Measurements from ENCODE around the gene GPR87. TPM values are rescaled to one million over a fixed set of nuclear protein-coding genes. Genes with fewer than 3 reads are reported as not detected.
A peak's percentile ranks its signal among the peaks of the same experiment; 100 is the strongest.

Gene GPR87
- total RNA-seq, 1 experiment from 2014 or later: not detected

DNA sequence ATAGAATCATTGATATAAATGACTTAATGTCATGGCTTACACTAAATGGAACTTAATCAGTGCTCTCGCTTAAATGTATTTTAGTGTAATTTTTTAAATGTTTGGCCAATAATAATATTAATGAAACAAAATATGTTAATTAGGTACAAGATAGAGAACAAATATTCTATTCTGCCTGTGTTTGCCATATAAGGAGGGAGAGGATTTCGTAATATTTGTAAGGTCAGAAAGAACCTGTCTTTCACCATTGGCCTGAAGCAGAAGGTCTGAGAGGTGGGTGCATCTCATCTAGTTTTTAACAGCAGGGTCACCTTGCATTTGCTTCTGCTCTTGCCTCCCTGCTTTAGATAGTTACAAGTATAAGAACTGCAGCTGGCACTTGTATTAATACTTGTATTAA lies 2.5 kb downstream of the GPR87 start:
- no peaks in the 10 kb centered on the region for H3K27me3 Mint-ChIP-seq (ENCODE audit: low read depth)
- no peaks in the 10 kb centered on the region for H3K36me3 Mint-ChIP-seq
- no peaks in the 10 kb centered on the region for H3K9me3 Mint-ChIP-seq
- H3K27ac Mint-ChIP-seq: no peak overlapping the region
- TF ChIP-seq ZNF317 (CRISPR knock-in tag; IDR thresholded peaks at IDR 0.05; ENCODE audit: borderline replicate concordance, low read depth): no peak
- no peak for TF ChIP-seq ZNF263 (CRISPR knock-in tag; IDR thresholded peaks at IDR 0.05; ENCODE audit: low read depth)
- TF ChIP-seq ZNF671 (CRISPR knock-in tag; IDR thresholded peaks at IDR 0.05): no peak
- TF ChIP-seq TCF7 (CRISPR knock-in tag; IDR thresholded peaks at IDR 0.05; ENCODE audit: low read depth): no peak
- TF ChIP-seq ZNF138 (CRISPR knock-in tag; conservative IDR thresholded peaks at IDR 0.05): no peak
- TF ChIP-seq, protein P1, sequence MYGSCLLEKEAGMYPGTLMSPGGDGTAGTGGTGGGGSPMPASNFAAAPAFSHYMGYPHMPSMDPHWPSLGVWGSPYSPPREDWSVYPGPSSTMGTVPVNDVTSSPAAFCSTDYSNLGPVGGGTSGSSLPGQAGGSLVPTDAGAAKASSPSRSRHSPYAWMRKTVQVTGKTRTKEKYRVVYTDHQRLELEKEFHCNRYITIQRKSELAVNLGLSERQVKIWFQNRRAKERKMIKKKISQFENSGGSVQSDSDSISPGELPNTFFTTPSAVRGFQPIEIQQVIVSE (CRISPR knock-in tag; IDR thresholded peaks at IDR 0.05; ENCODE audit: borderline replicate concordance): no peak
- TF ChIP-seq, protein P2, sequence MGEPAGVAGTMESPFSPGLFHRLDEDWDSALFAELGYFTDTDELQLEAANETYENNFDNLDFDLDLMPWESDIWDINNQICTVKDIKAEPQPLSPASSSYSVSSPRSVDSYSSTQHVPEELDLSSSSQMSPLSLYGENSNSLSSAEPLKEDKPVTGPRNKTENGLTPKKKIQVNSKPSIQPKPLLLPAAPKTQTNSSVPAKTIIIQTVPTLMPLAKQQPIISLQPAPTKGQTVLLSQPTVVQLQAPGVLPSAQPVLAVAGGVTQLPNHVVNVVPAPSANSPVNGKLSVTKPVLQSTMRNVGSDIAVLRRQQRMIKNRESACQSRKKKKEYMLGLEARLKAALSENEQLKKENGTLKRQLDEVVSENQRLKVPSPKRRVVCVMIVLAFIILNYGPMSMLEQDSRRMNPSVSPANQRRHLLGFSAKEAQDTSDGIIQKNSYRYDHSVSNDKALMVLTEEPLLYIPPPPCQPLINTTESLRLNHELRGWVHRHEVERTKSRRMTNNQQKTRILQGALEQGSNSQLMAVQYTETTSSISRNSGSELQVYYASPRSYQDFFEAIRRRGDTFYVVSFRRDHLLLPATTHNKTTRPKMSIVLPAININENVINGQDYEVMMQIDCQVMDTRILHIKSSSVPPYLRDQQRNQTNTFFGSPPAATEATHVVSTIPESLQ (CRISPR knock-in tag; IDR thresholded peaks at IDR 0.05): no peak
- TF ChIP-seq, protein P3, sequence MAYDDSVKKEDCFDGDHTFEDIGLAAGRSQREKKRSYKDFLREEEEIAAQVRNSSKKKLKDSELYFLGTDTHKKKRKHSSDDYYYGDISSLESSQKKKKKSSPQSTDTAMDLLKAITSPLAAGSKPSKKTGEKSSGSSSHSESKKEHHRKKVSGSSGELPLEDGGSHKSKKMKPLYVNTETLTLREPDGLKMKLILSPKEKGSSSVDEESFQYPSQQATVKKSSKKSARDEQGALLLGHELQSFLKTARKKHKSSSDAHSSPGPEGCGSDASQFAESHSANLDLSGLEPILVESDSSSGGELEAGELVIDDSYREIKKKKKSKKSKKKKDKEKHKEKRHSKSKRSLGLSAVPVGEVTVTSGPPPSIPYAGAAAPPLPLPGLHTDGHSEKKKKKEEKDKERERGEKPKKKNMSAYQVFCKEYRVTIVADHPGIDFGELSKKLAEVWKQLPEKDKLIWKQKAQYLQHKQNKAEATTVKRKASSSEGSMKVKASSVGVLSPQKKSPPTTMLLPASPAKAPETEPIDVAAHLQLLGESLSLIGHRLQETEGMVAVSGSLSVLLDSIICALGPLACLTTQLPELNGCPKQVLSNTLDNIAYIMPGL (CRISPR knock-in tag; IDR thresholded peaks at IDR 0.05): no peak
- H3K4me3 Mint-ChIP-seq: no peak overlapping the region
- CTCF ChIA-PET: interaction anchor here (0.7 kb wide), 1 partner anchor 8 kb away, joined by 4 read pairs; no protein-coding TSS in a partner anchor
- ATAC-seq (no peak), DNase-seq (ENCODE audit: low spot score) (no peak)
- H3K4me1 Mint-ChIP-seq: peaks cover 59% of the 10 kb centered on the region
- POLR2A ChIA-PET: no interaction called here

DNA sequence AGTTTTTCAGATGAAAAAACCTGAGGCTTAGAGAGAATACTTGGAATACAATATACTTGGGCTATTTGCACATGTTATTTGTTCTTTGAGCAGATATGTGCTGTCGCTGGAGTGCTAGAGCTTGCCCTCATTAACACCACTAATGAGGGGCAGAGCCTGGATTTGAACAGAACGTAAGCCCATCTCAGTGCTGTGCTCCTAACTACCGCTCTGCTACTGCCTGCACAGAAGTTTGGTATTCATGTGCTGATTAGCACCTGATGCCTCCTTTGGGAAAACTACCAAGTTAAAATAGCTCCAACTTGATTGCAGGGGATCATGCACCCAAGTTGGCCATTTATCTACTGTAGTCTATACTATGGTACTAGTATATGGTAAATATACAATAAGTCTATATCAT lies 3.6 kb downstream of the GPR87 start:
- no peak overlapping the region for H3K4me3 Mint-ChIP-seq
- H3K9me3 Mint-ChIP-seq: no peaks in the 10 kb centered on the region
- no peaks in the 10 kb centered on the region for H3K27me3 Mint-ChIP-seq (ENCODE audit: low read depth)
- ChIA-PET CTCF (interaction anchor here (1.2 kb wide), 1 partner anchor 130 kb away, joined by 3 read pairs; no protein-coding TSS in a partner anchor), POLR2A (no interaction called here)
- TF ChIP-seq, protein P4, sequence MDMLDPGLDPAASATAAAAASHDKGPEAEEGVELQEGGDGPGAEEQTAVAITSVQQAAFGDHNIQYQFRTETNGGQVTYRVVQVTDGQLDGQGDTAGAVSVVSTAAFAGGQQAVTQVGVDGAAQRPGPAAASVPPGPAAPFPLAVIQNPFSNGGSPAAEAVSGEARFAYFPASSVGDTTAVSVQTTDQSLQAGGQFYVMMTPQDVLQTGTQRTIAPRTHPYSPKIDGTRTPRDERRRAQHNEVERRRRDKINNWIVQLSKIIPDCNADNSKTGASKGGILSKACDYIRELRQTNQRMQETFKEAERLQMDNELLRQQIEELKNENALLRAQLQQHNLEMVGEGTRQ (CRISPR knock-in tag; IDR thresholded peaks at IDR 0.05): no peak
- TF ChIP-seq, protein P5, sequence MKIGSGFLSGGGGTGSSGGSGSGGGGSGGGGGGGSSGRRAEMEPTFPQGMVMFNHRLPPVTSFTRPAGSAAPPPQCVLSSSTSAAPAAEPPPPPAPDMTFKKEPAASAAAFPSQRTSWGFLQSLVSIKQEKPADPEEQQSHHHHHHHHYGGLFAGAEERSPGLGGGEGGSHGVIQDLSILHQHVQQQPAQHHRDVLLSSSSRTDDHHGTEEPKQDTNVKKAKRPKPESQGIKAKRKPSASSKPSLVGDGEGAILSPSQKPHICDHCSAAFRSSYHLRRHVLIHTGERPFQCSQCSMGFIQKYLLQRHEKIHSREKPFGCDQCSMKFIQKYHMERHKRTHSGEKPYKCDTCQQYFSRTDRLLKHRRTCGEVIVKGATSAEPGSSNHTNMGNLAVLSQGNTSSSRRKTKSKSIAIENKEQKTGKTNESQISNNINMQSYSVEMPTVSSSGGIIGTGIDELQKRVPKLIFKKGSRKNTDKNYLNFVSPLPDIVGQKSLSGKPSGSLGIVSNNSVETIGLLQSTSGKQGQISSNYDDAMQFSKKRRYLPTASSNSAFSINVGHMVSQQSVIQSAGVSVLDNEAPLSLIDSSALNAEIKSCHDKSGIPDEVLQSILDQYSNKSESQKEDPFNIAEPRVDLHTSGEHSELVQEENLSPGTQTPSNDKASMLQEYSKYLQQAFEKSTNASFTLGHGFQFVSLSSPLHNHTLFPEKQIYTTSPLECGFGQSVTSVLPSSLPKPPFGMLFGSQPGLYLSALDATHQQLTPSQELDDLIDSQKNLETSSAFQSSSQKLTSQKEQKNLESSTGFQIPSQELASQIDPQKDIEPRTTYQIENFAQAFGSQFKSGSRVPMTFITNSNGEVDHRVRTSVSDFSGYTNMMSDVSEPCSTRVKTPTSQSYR (CRISPR knock-in tag; IDR thresholded peaks at IDR 0.05): no peak
- TF ChIP-seq CBFB (CRISPR knock-in tag; IDR thresholded peaks at IDR 0.05; ENCODE audit: low read depth) (no peak), NFATC4 (CRISPR knock-in tag; IDR thresholded peaks at IDR 0.05) (no peak), RORB (CRISPR knock-in tag; IDR thresholded peaks at IDR 0.05) (no peak), ZNF263 (CRISPR knock-in tag; IDR thresholded peaks at IDR 0.05; ENCODE audit: low read depth) (no peak), ZNF219 (CRISPR knock-in tag; IDR thresholded peaks at IDR 0.05; ENCODE audit: borderline replicate concordance) (no peak), IRF2 (CRISPR knock-in tag; IDR thresholded peaks at IDR 0.05; ENCODE audit: borderline replicate concordance, low read depth) (no peak)
- ATAC-seq (peak; percentile 78), DNase-seq (ENCODE audit: low spot score) (no peak)
- H3K36me3 Mint-ChIP-seq: no peaks in the 10 kb centered on the region
- H3K27ac Mint-ChIP-seq: no peak overlapping the region
- H3K4me1 Mint-ChIP-seq: peaks cover 56% of the 10 kb centered on the region
